Tibial artery (tissue), 4 donors: ENCODE data around the gene ZFYVE26.

Experiments
- DNase-seq, 2 donors: peaks; one replicate each; pipeline ENCODE4 v3.0.0-alpha.2; 2019
- H3K27ac ChIP-seq, 2 donors: fragments of 200-600 bp; sonication (generic) in 1 of 2; 1 replicate in 1 of 2; 2 replicates in 1 of 2; pipeline ENCODE4 v1.5.1; 2018 to 2019; ENCODE audit warnings: mild to moderate bottlenecking in 1 of 2
- H3K27me3 ChIP-seq, 2 donors: fragments of 200-600 bp; sonication (generic) in 1 of 2; one replicate each; pipeline versions ENCODE4 v1.5.1 to v1.6.0; 2016 to 2019
- H3K36me3 ChIP-seq, 3 donors: fragments of 200-600 bp; sonication (generic) in 2 of 3; one replicate each; pipeline ENCODE4 v1.5.1; 2016 to 2019; ENCODE audit warnings: mild to moderate bottlenecking in 2 of 3
- H3K4me1 ChIP-seq, 4 donors: fragments of 200-600 bp; sonication (generic) in 2 of 4; 1 replicate in 3 of 4; 2 replicates in 1 of 4; pipeline ENCODE4 v1.5.1; 2016 to 2019
- H3K4me3 ChIP-seq, 2 donors: fragments of 200-600 bp; sonication (generic) in 1 of 2; 1 replicate in 1 of 2; 2 replicates in 1 of 2; pipeline ENCODE4 v1.5.1; 2018 to 2019; ENCODE audit warnings: mild to moderate bottlenecking in 2 of 2
- H3K9me3 ChIP-seq, 3 donors: fragments of 200-600 bp; sonication (generic) in 1 of 3; one replicate each; pipeline ENCODE4 v1.5.1; 2016 to 2019
- CTCF ChIP-seq, 2 experiments: fragments of 200-600 bp in 1 of 2; fragments of 450-650 bp in 1 of 2; IDR thresholded peaks; one replicate each; pipeline ENCODE4 v1.5.1; 2017 to 2019; ENCODE audit warnings: antibody characterized with exemption in 2 of 2, mild to moderate bottlenecking in 1 of 2, moderate library complexity in 1 of 2
- intact Hi-C: fragments of 100-400 bp; cut with DNase I; formaldehyde crosslinking; loops from one replicate; pipeline ENCODE4 v1.15.0; 2023; ENCODE audit warnings: low total_unique reads

The ZFYVE26 gene

GRCh38 chr14:67816326-67817002 is at the start of gene ZFYVE26:
Gene ZFYVE26 (minus strand): TSS chr14:67816590. CDS start chr14:67815963, 627 bp downstream.
- Histone ChIP-seq H3K27ac (peak within 1 kb of the TSS; percentile 78 to 79), H3K27me3 (no peaks in the 10 kb centered on the region), H3K36me3 (peaks cover 13 to 21% (median 14%) of the 10 kb centered on the region in 3 donors), H3K4me1 (peaks cover 0 to 36% (median 22%) of the 10 kb centered on the region in 4 donors), H3K9me3 (no peaks in the 10 kb centered on the region), H3K4me3 (peak within 1 kb of the TSS; percentile 75 to 77)
- TF ChIP-seq CTCF (IDR thresholded peaks at IDR 0.05) = no peak
- intact Hi-C loops = no loop called here
- DNase-seq = peak; percentile 96

- H3K36me3 ChIP-seq = peaks cover 0 to 7% (median 3%) of the 10 kb centered on the region in 3 donors
- H3K4me3 ChIP-seq = no peak overlapping the region
- DNase-seq = no peak
- H3K9me3 ChIP-seq = no peaks in the 10 kb centered on the region
- no peak overlapping the region for H3K27ac ChIP-seq
- H3K27me3 ChIP-seq = no peaks in the 10 kb centered on the region
- intact Hi-C loops = no loop called here
- TF ChIP-seq CTCF (IDR thresholded peaks at IDR 0.05) = no peak
- no peaks in the 10 kb centered on the region for H3K4me1 ChIP-seq
These were observed 46.8 kb upstream of the ZFYVE26 start for GRCh38 chr14:67863223-67863622.

GRCh38 chr14:67859169-67859749 is 42.9 kb upstream of the ZFYVE26 start:
- Histone ChIP-seq H3K27me3 (no peaks in the 10 kb centered on the region), H3K36me3 (no peaks in the 10 kb centered on the region), H3K4me3 (no peak overlapping the region), H3K4me1 (no peaks in the 10 kb centered on the region), H3K27ac (no peak overlapping the region), H3K9me3 (no peaks in the 10 kb centered on the region)
- DNase-seq = no peak
- TF ChIP-seq CTCF (IDR thresholded peaks at IDR 0.05) = no peak
- intact Hi-C loops = no loop called here

- H3K27me3 ChIP-seq = no peaks in the 10 kb centered on the region
These were observed 41.5 kb upstream of the ZFYVE26 start for GRCh38 chr14:67857778-67858350.

GRCh38 chr14:67856827-67857226 is 40.4 kb upstream of the ZFYVE26 start:
- DNase-seq = no peak
- TF ChIP-seq CTCF (IDR thresholded peaks at IDR 0.05) = no peak
- intact Hi-C loops = no loop called here
- no peaks in the 10 kb centered on the region for H3K4me1 ChIP-seq
- H3K36me3 ChIP-seq = no peaks in the 10 kb centered on the region
- H3K27me3 ChIP-seq = no peaks in the 10 kb centered on the region
- no peak overlapping the region for H3K4me3 ChIP-seq
- H3K27ac ChIP-seq = no peak overlapping the region
- H3K9me3 ChIP-seq = no peaks in the 10 kb centered on the region

More at GRCh38 chr14:67857778-67858350, 41.5 kb upstream of the ZFYVE26 start:
- Histone ChIP-seq H3K4me3 (no peak overlapping the region), H3K4me1 (no peaks in the 10 kb centered on the region), H3K9me3 (no peaks in the 10 kb centered on the region), H3K36me3 (no peaks in the 10 kb centered on the region), H3K27ac (no peak overlapping the region)
- no peak for DNase-seq
- no peak for TF ChIP-seq CTCF (IDR thresholded peaks at IDR 0.05)
- intact Hi-C loops = no loop called here
